Measurements from ENCODE around the gene PRUNE2. TPM values are rescaled to one million over a fixed set of nuclear protein-coding genes. Genes with fewer than 3 reads are reported as not detected.

PRUNE2 gene
- total RNA-seq, 1 donor = 80.0 TPM

- Histone ChIP-seq H3K4me2 (ENCODE audit: insufficient read depth, low read length) (peak overlapping the region; percentile 15), H3K4me3 (ENCODE audit: insufficient read depth, low read length) (no peak overlapping the region), H3K79me2 (ENCODE audit: insufficient read depth, low read length) (no peaks in the 10 kb centered on the region), H4K20me1 (ENCODE audit: insufficient read depth, low read length) (no peaks in the 10 kb centered on the region), H3K9me3 (ENCODE audit: low read depth, low read length) (no peaks in the 10 kb centered on the region), H3K27me3 (ENCODE audit: insufficient read depth, low read length) (no peaks in the 10 kb centered on the region), H3K36me3 (ENCODE audit: insufficient read depth, low read length) (no peaks in the 10 kb centered on the region), H3K27ac (ENCODE audit: low read depth, low read length) (no peak overlapping the region), H3K4me1 (ENCODE audit: insufficient read depth, low read length) (peaks cover 11% of the 10 kb centered on the region), H2AFZ (ENCODE audit: low read length) (peak overlapping the region; percentile 20)
- no peak for DNase-seq (ENCODE audit: insufficient read length, low spot score, missing footprints)
- TF ChIP-seq, protein P1, sequence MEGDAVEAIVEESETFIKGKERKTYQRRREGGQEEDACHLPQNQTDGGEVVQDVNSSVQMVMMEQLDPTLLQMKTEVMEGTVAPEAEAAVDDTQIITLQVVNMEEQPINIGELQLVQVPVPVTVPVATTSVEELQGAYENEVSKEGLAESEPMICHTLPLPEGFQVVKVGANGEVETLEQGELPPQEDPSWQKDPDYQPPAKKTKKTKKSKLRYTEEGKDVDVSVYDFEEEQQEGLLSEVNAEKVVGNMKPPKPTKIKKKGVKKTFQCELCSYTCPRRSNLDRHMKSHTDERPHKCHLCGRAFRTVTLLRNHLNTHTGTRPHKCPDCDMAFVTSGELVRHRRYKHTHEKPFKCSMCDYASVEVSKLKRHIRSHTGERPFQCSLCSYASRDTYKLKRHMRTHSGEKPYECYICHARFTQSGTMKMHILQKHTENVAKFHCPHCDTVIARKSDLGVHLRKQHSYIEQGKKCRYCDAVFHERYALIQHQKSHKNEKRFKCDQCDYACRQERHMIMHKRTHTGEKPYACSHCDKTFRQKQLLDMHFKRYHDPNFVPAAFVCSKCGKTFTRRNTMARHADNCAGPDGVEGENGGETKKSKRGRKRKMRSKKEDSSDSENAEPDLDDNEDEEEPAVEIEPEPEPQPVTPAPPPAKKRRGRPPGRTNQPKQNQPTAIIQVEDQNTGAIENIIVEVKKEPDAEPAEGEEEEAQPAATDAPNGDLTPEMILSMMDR (IDR thresholded peaks at IDR 0.05; ENCODE audit: extremely low read depth, low read depth, low read length) = no peak
These were observed 224.4 kb downstream of the PRUNE2 start for GRCh38 chr9:76681556-76681955.

DNA sequence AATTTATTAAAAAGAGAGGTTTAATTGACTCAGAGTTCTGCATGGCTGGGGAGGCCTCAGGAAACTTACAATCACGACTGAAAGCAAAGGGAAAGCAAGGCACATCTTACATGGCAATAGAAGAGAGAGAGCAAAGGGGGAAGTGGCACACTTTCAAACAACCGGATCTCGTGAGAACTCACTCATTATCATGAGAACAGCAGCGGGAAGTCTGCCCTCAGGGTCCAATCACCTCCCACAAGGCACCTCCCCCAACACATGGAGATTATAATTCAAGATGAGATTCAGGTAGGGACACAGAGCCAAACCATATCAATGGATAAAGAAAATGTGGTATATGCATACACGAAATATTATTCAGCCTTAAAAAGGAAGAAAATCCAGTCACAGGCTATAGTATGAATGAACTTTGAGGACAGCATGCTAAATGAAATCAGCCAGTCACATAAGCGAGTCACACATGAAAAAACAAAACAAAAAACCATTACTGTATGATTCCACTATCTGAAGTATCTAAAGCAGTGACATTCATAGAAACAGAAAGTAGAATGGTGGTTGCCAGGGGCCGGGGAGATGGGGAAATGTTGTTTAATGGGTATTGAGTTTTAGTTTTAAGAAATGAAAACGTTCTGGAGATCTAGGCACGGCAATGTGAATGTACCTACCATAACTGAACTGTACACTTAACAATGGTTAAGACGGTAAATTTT lies 225.0 kb downstream of the PRUNE2 start:
- H2AFZ ChIP-seq (ENCODE audit: low read length) = no peak overlapping the region

DNA sequence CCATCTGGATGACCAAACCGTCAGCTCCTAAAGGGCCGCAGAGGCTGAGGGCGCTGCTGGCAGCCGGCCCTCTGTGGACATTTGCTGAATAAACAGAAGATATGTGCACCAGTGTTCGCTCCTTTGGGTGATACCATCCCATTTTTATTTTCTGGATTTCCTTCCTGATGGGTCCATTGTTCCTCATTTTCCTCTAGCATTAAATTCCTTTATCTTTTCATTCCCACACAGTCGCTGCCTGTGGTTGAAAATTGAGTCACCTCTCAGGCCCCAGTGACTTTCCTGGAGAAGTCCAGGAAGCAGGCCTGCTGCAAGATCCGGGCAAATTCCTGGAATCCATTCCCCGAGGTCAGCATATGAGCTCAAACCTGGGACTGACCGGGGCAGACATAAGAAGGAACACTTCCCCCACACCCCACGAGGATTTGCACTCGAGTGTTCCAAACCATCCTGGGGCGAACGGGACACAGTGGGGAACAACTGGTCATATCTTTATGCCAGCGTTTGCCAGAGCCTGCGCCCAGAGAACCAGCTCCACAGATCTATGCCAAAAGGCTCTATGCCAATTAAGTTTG lies 228.3 kb downstream of the PRUNE2 start:
- no peaks in the 10 kb centered on the region for H3K27me3 ChIP-seq (ENCODE audit: insufficient read depth, low read length)
- DNase-seq (ENCODE audit: insufficient read length, low spot score, missing footprints) = peak; percentile 78
- H3K4me1 ChIP-seq (ENCODE audit: insufficient read depth, low read length) = peaks cover 11% of the 10 kb centered on the region
- no peaks in the 10 kb centered on the region for H3K36me3 ChIP-seq (ENCODE audit: insufficient read depth, low read length)
- TF ChIP-seq, protein P1 (IDR thresholded peaks at IDR 0.05; ENCODE audit: extremely low read depth, low read depth, low read length) = no peak
- H2AFZ ChIP-seq (ENCODE audit: low read length) = peak overlapping the region; percentile 68
- no peaks in the 10 kb centered on the region for H3K9me3 ChIP-seq (ENCODE audit: low read depth, low read length)
- H3K27ac ChIP-seq (ENCODE audit: low read depth, low read length) = peak overlapping the region; percentile 67
- peak overlapping the region; percentile 39 for H3K4me2 ChIP-seq (ENCODE audit: insufficient read depth, low read length)
- no peaks in the 10 kb centered on the region for H3K79me2 ChIP-seq (ENCODE audit: insufficient read depth, low read length)
- no peaks in the 10 kb centered on the region for H4K20me1 ChIP-seq (ENCODE audit: insufficient read depth, low read length)
- peak overlapping the region; percentile 37 for H3K4me3 ChIP-seq (ENCODE audit: insufficient read depth, low read length)

More for the DNA sequence above, 225.0 kb downstream of the PRUNE2 start:
- H3K9me3 ChIP-seq (ENCODE audit: low read depth, low read length) = no peaks in the 10 kb centered on the region
- H3K27me3 ChIP-seq (ENCODE audit: insufficient read depth, low read length) = no peaks in the 10 kb centered on the region
- H3K27ac ChIP-seq (ENCODE audit: low read depth, low read length) = no peak overlapping the region
- peaks cover 11% of the 10 kb centered on the region for H3K4me1 ChIP-seq (ENCODE audit: insufficient read depth, low read length)
- H4K20me1 ChIP-seq (ENCODE audit: insufficient read depth, low read length) = no peaks in the 10 kb centered on the region
- no peak overlapping the region for H3K4me3 ChIP-seq (ENCODE audit: insufficient read depth, low read length)
- no peak for DNase-seq (ENCODE audit: insufficient read length, low spot score, missing footprints)
- no peaks in the 10 kb centered on the region for H3K79me2 ChIP-seq (ENCODE audit: insufficient read depth, low read length)
- no peaks in the 10 kb centered on the region for H3K36me3 ChIP-seq (ENCODE audit: insufficient read depth, low read length)
- peak overlapping the region; percentile 15 for H3K4me2 ChIP-seq (ENCODE audit: insufficient read depth, low read length)
- TF ChIP-seq, protein P1 (IDR thresholded peaks at IDR 0.05; ENCODE audit: extremely low read depth, low read depth, low read length) = no peak

- no peaks in the 10 kb centered on the region for H4K20me1 ChIP-seq (ENCODE audit: insufficient read depth, low read length)
- peak overlapping the region; percentile 21 for H3K4me2 ChIP-seq (ENCODE audit: insufficient read depth, low read length)
- peaks cover 11% of the 10 kb centered on the region for H3K4me1 ChIP-seq (ENCODE audit: insufficient read depth, low read length)
- no peak for DNase-seq (ENCODE audit: insufficient read length, low spot score, missing footprints)
- H2AFZ ChIP-seq (ENCODE audit: low read length) = no peak overlapping the region
- H3K27me3 ChIP-seq (ENCODE audit: insufficient read depth, low read length) = no peaks in the 10 kb centered on the region
- TF ChIP-seq, protein P1 (IDR thresholded peaks at IDR 0.05; ENCODE audit: extremely low read depth, low read depth, low read length) = no peak
- H3K27ac ChIP-seq (ENCODE audit: low read depth, low read length) = peak overlapping the region; percentile 67
- no peaks in the 10 kb centered on the region for H3K79me2 ChIP-seq (ENCODE audit: insufficient read depth, low read length)
- no peaks in the 10 kb centered on the region for H3K36me3 ChIP-seq (ENCODE audit: insufficient read depth, low read length)
- no peaks in the 10 kb centered on the region for H3K9me3 ChIP-seq (ENCODE audit: low read depth, low read length)
- no peak overlapping the region for H3K4me3 ChIP-seq (ENCODE audit: insufficient read depth, low read length)
These were observed 229.1 kb downstream of the PRUNE2 start for GRCh38 chr9:76676857-76677256.

All from osteoblast (primary cell).